NAMALWA (cell line): ENCODE measurements around the gene KCND2.

ENCODE experiments used
- DNase-seq: peaks from one replicate; pipeline ENCODE4 v3.0.0-alpha.2; 2015; ENCODE audit warnings: low spot score

Gene KCND2

GRCh38 chr7:120412139-120413050, 139.4 kb downstream of the KCND2 start:
- no peak for DNase-seq

GRCh38 chr7:120413164-120413563, 140.2 kb downstream of the KCND2 start:
- DNase-seq = no peak

- DNase-seq = no peak
Observed at GRCh38 chr7:120417244-120417979, 144.4 kb downstream of the KCND2 start.

- no peak for DNase-seq
Observed at GRCh38 chr7:120421151-120421651, 148.2 kb downstream of the KCND2 start.

- DNase-seq = no peak
Observed at GRCh38 chr7:120431016-120431415, 158.0 kb downstream of the KCND2 start.

GRCh38 chr7:120436487-120437060, 163.6 kb downstream of the KCND2 start:
- DNase-seq = peak; percentile 11

GRCh38 chr7:120441850-120442249, 168.9 kb downstream of the KCND2 start:
- no peak for DNase-seq

- DNase-seq = no peak
Observed at GRCh38 chr7:120442838-120443237, 169.9 kb downstream of the KCND2 start.

GRCh38 chr7:120444650-120445049, 171.7 kb downstream of the KCND2 start:
- no peak for DNase-seq

GRCh38 chr7:120445276-120445675, 172.3 kb downstream of the KCND2 start:
- DNase-seq = no peak

- no peak for DNase-seq
Observed at GRCh38 chr7:120452665-120453064, 179.7 kb downstream of the KCND2 start.

GRCh38 chr7:120456699-120457098, 183.7 kb downstream of the KCND2 start:
- DNase-seq = no peak

- DNase-seq = no peak
Observed at GRCh38 chr7:120460949-120461348, 188.0 kb downstream of the KCND2 start.

- no peak for DNase-seq
Observed at GRCh38 chr7:120462991-120463390, 190.0 kb downstream of the KCND2 start.

GRCh38 chr7:120464104-120464503, 191.1 kb downstream of the KCND2 start:
- no peak for DNase-seq

GRCh38 chr7:120467676-120468075, 194.7 kb downstream of the KCND2 start:
- no peak for DNase-seq

GRCh38 chr7:120468611-120469010, 195.6 kb downstream of the KCND2 start:
- DNase-seq = no peak

- no peak for DNase-seq
Observed at GRCh38 chr7:120472892-120473291, 199.9 kb downstream of the KCND2 start.

GRCh38 chr7:120473352-120473751, 200.4 kb downstream of the KCND2 start:
- no peak for DNase-seq

- DNase-seq = no peak
Observed at GRCh38 chr7:120475994-120476393, 203.0 kb downstream of the KCND2 start.

GRCh38 chr7:120480472-120480871, 207.5 kb downstream of the KCND2 start:
- DNase-seq = no peak

- DNase-seq = no peak
Observed at GRCh38 chr7:120480930-120481329, 208.0 kb downstream of the KCND2 start.

GRCh38 chr7:120486164-120486563, 213.2 kb downstream of the KCND2 start:
- DNase-seq = no peak
